ENCODE measurements around the gene HRH3. TPM values are rescaled to one million over a fixed set of nuclear protein-coding genes. Genes with fewer than 3 reads are reported as not detected.

HRH3 gene
- total RNA-seq, 1 experiment from 2014 or later, result not detected

GRCh38 chr20:62195075-62195405 lies 25.0 kb downstream of the HRH3 start:
- Histone ChIP-seq H3K36me3 (ENCODE audit: control insufficient read depth, insufficient read depth, low read length) (peaks cover 5% of the 10 kb centered on the region), H3K4me3 (ENCODE audit: low read depth, low read length) (no peak overlapping the region), H3K27me3 (replicated peaks; ENCODE audit: control insufficient read depth, insufficient read depth, low read length) (no peaks in the 10 kb centered on the region), H3K9me3 (no peaks in the 10 kb centered on the region), H3K4me1 (no peaks in the 10 kb centered on the region)
- no peak for DNase-seq
- no TSS peak for BruUV-seq (replicated peaks)
- Mint-ChIP-seq H3K4me1 (ENCODE audit: low read depth, unreplicated experiment) (no peaks in the 10 kb centered on the region), H3K27ac (ENCODE audit: unreplicated experiment) (no peak overlapping the region), H3K4me3 (ENCODE audit: unreplicated experiment) (no peak overlapping the region), H3K36me3 (ENCODE audit: insufficient read depth, unreplicated experiment) (peaks cover 72% of the 10 kb centered on the region), H3K27me3 (ENCODE audit: insufficient read depth, unreplicated experiment) (no peaks in the 10 kb centered on the region), H3K9me3 (ENCODE audit: unreplicated experiment) (no peaks in the 10 kb centered on the region)
- intact Hi-C loops (cut with micrococcal nuclease; ENCODE audit: unreplicated experiment), result no loop called here
- CTCF ChIA-PET, result no interaction called here
- no peak for TF ChIP-seq CTCF (IDR thresholded peaks at IDR 0.05; ENCODE audit: insufficient read depth in 1 of 2, low read depth in 1 of 2, low read length in 1 of 2, severe bottlenecking in 1 of 2, unreplicated experiment in 1 of 2)
- POLR2A ChIA-PET, result no interaction called here

- BruUV-seq (replicated peaks), result no TSS peak
- POLR2A ChIA-PET, result no interaction called here
- intact Hi-C loops (cut with micrococcal nuclease; ENCODE audit: unreplicated experiment), result no loop called here
- Mint-ChIP-seq H3K36me3 (ENCODE audit: insufficient read depth, unreplicated experiment) (peaks cover 66% of the 10 kb centered on the region), H3K9me3 (ENCODE audit: unreplicated experiment) (no peaks in the 10 kb centered on the region), H3K27me3 (ENCODE audit: insufficient read depth, unreplicated experiment) (no peaks in the 10 kb centered on the region), H3K27ac (ENCODE audit: unreplicated experiment) (no peak overlapping the region), H3K4me3 (ENCODE audit: unreplicated experiment) (no peak overlapping the region), H3K4me1 (ENCODE audit: low read depth, unreplicated experiment) (no peaks in the 10 kb centered on the region)
- no peak for DNase-seq
- Histone ChIP-seq H3K36me3 (ENCODE audit: control insufficient read depth, insufficient read depth, low read length) (peaks cover 5% of the 10 kb centered on the region), H3K4me1 (no peaks in the 10 kb centered on the region), H3K4me3 (ENCODE audit: low read depth, low read length) (no peak overlapping the region), H3K27me3 (replicated peaks; ENCODE audit: control insufficient read depth, insufficient read depth, low read length) (no peaks in the 10 kb centered on the region), H3K9me3 (no peaks in the 10 kb centered on the region)
- no peak for TF ChIP-seq CTCF (IDR thresholded peaks at IDR 0.05; ENCODE audit: insufficient read depth in 1 of 2, low read depth in 1 of 2, low read length in 1 of 2, severe bottlenecking in 1 of 2, unreplicated experiment in 1 of 2)
- CTCF ChIA-PET, result no interaction called here
Measured at GRCh38 chr20:62193079-62194025, 26.7 kb downstream of the HRH3 start.

- H3K27ac Mint-ChIP-seq (ENCODE audit: unreplicated experiment), result no peak overlapping the region
- Histone ChIP-seq H3K4me1 (peaks cover 5% of the 10 kb centered on the region; the same call in 1 of the 2 replicates), H3K36me3 (ENCODE audit: control insufficient read depth, insufficient read depth, low read length) (peaks cover 2% of the 10 kb centered on the region; the same call in 1 of the 2 replicates), H3K27me3 (replicated peaks; ENCODE audit: control insufficient read depth, insufficient read depth, low read length) (no peaks in the 10 kb centered on the region), H3K9me3 (no peaks in the 10 kb centered on the region), H3K4me3 (ENCODE audit: low read depth, low read length) (no peak overlapping the region)
- no peaks in the 10 kb centered on the region for H3K27me3 Mint-ChIP-seq (ENCODE audit: insufficient read depth, unreplicated experiment)
- no TSS peak for BruUV-seq (replicated peaks)
- intact Hi-C loops (cut with micrococcal nuclease; ENCODE audit: unreplicated experiment), result no loop called here
- DNase-seq, result no peak
- H3K9me3 Mint-ChIP-seq (ENCODE audit: unreplicated experiment), result no peaks in the 10 kb centered on the region
- H3K4me1 Mint-ChIP-seq (ENCODE audit: low read depth, unreplicated experiment), result peaks cover 4% of the 10 kb centered on the region
- H3K4me3 Mint-ChIP-seq (ENCODE audit: unreplicated experiment), result no peak overlapping the region
- peaks cover 58% of the 10 kb centered on the region for H3K36me3 Mint-ChIP-seq (ENCODE audit: insufficient read depth, unreplicated experiment)
- no peak for TF ChIP-seq CTCF (IDR thresholded peaks at IDR 0.05; ENCODE audit: insufficient read depth in 1 of 2, low read depth in 1 of 2, low read length in 1 of 2, severe bottlenecking in 1 of 2, unreplicated experiment in 1 of 2)
- CTCF ChIA-PET, result no interaction called here
- POLR2A ChIA-PET, result no interaction called here
Measured at GRCh38 chr20:62192635-62193034, 27.4 kb downstream of the HRH3 start.

Measured in Caco-2 (cell line).